ENCODE data around the gene MSRB2.

The MSRB2 gene

GRCh38 chr10:23157239-23157681 lies 61.9 kb downstream of the MSRB2 start:
- Mint-ChIP-seq H3K36me3 (ENCODE audit: low read depth) (no peaks in the 10 kb centered on the region), H3K27me3 (ENCODE audit: low read depth) (peaks cover 8% of the 10 kb centered on the region), H3K4me1 (ENCODE audit: low read depth) (peaks cover 7% of the 10 kb centered on the region), H3K27ac (no peak overlapping the region), H3K4me3 (no peak overlapping the region), H3K9me3 (no peaks in the 10 kb centered on the region)

- no peaks in the 10 kb centered on the region for H3K36me3 Mint-ChIP-seq (ENCODE audit: low read depth)
- peaks cover 7% of the 10 kb centered on the region for H3K4me1 Mint-ChIP-seq (ENCODE audit: low read depth)
- peaks cover 8% of the 10 kb centered on the region for H3K27me3 Mint-ChIP-seq (ENCODE audit: low read depth)
- no peaks in the 10 kb centered on the region for H3K9me3 Mint-ChIP-seq
- no peak overlapping the region for H3K27ac Mint-ChIP-seq
- no peak overlapping the region for H3K4me3 Mint-ChIP-seq
These were observed 62.5 kb downstream of the MSRB2 start for GRCh38 chr10:23157691-23158369.

- Mint-ChIP-seq H3K9me3 (no peaks in the 10 kb centered on the region), H3K27me3 (ENCODE audit: low read depth) (peaks cover 8% of the 10 kb centered on the region), H3K4me1 (ENCODE audit: low read depth) (peaks cover 7% of the 10 kb centered on the region), H3K36me3 (ENCODE audit: low read depth) (no peaks in the 10 kb centered on the region), H3K27ac (no peak overlapping the region), H3K4me3 (no peak overlapping the region)
These were observed 63.0 kb downstream of the MSRB2 start for GRCh38 chr10:23158370-23158769.

GRCh38 chr10:23171232-23171876 lies 76.0 kb downstream of the MSRB2 start:
- no peaks in the 10 kb centered on the region for H3K36me3 Mint-ChIP-seq (ENCODE audit: low read depth)
- no peak overlapping the region for H3K4me3 Mint-ChIP-seq
- peaks cover 56% of the 10 kb centered on the region for H3K27me3 Mint-ChIP-seq (ENCODE audit: low read depth)
- no peak overlapping the region for H3K27ac Mint-ChIP-seq
- H3K4me1 Mint-ChIP-seq (ENCODE audit: low read depth) = no peaks in the 10 kb centered on the region
- no peaks in the 10 kb centered on the region for H3K9me3 Mint-ChIP-seq

Data from T-helper 1 cell treated with Interleukin-12 subunit alpha and Interleukin-12 subunit beta and Interleukin-4 antibody, amounts not matched to agents 30 μg/mL and 1 μg/mL, for 36 hours (primary cell).